ENCODE measurements around the gene MTMR4.

The MTMR4 gene

GRCh38 chr17:58513965-58514769, at the start of gene MTMR4:
TSS of gene MTMR4 (minus strand) at chr17:58514638. CDS start at chr17:58514407, 231 bp downstream.
- peak; percentile 80 for DNase-seq

GRCh38 chr17:58560511-58560910, 46.1 kb upstream of the MTMR4 start:
- no peak for DNase-seq

- DNase-seq: no peak
These were observed 43.5 kb upstream of the MTMR4 start for GRCh38 chr17:58557981-58558380.

- peak; percentile 65 for DNase-seq
These were observed 42.4 kb upstream of the MTMR4 start for GRCh38 chr17:58556833-58557250.

- DNase-seq: peak; percentile 72
These were observed 40.7 kb upstream of the MTMR4 start for GRCh38 chr17:58555109-58555508.

- peak; percentile 10 for DNase-seq
These were observed 26.8 kb upstream of the MTMR4 start for GRCh38 chr17:58541249-58541648.

GRCh38 chr17:58539698-58540097, 25.3 kb upstream of the MTMR4 start:
- no peak for DNase-seq

- no peak for DNase-seq
These were observed 24.5 kb upstream of the MTMR4 start for GRCh38 chr17:58538811-58539409.

GRCh38 chr17:58537266-58537665, 22.8 kb upstream of the MTMR4 start:
- DNase-seq: no peak

GRCh38 chr17:58536542-58536941, 22.1 kb upstream of the MTMR4 start:
- DNase-seq: no peak

GRCh38 chr17:58535431-58535830, 21.0 kb upstream of the MTMR4 start:
- no peak for DNase-seq

- DNase-seq: no peak
These were observed 20.5 kb upstream of the MTMR4 start for GRCh38 chr17:58534901-58535421.

- DNase-seq: no peak
These were observed 19.9 kb upstream of the MTMR4 start for GRCh38 chr17:58534331-58534730.

- peak; percentile 65 for DNase-seq
These were observed 19.3 kb upstream of the MTMR4 start for GRCh38 chr17:58533616-58534188.

- DNase-seq: no peak
These were observed 18.1 kb upstream of the MTMR4 start for GRCh38 chr17:58532555-58532951.

GRCh38 chr17:58531661-58532554, 17.5 kb upstream of the MTMR4 start:
- peak; percentile 86 for DNase-seq

GRCh38 chr17:58531122-58531521, 16.7 kb upstream of the MTMR4 start:
- no peak for DNase-seq

- DNase-seq: peak; percentile 27
These were observed 16.2 kb upstream of the MTMR4 start for GRCh38 chr17:58530655-58531054.

- peak; percentile 67 for DNase-seq
These were observed 14.8 kb upstream of the MTMR4 start for GRCh38 chr17:58529275-58529674.

- DNase-seq: no peak
These were observed 14.0 kb upstream of the MTMR4 start for GRCh38 chr17:58528443-58528842.

- DNase-seq: peak; percentile 89
These were observed 13.5 kb upstream of the MTMR4 start for GRCh38 chr17:58527949-58528348.

GRCh38 chr17:58527306-58527705, 12.9 kb upstream of the MTMR4 start:
- DNase-seq: no peak

GRCh38 chr17:58525239-58525638, 10.8 kb upstream of the MTMR4 start:
- no peak for DNase-seq

Data from midbrain (tissue), 1 donor.